SKM-1 treated with dmso at 0.1 percent for 144 hours (cell line): ENCODE measurements around the gene SPECC1.
A peak's percentile ranks its signal among the peaks of the same experiment; 100 is the strongest.

Experiments used
- DNase-seq: peaks from one replicate; lab custom pipeline; 2025; ENCODE audit not compliant: unreplicated experiment; lab: John Stamatoyannopoulos, UW

SPECC1 gene

GRCh38 chr17:20122254-20122879 is 113.2 kb downstream of the SPECC1 start:
- DNase-seq = no peak

DNA sequence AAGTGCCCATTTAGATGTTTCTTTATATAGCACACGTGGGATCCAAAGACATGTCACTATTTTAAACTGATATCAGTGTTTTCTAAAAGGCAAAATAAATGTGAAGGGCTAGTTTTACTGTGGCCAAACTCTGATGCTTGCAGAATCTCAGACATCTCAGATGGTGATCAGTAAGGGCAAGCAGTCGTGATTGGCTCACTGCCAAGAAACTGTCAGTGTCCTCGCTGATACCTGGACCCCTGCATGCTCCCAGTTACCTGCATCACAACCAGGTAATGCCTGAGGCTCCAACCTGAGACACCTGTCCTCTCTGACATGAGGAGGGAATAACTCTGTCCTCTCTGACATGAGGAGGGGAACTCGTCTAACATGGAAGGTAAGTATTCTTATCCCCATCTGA is 114.0 kb downstream of the SPECC1 start:
- no peak for DNase-seq

DNA sequence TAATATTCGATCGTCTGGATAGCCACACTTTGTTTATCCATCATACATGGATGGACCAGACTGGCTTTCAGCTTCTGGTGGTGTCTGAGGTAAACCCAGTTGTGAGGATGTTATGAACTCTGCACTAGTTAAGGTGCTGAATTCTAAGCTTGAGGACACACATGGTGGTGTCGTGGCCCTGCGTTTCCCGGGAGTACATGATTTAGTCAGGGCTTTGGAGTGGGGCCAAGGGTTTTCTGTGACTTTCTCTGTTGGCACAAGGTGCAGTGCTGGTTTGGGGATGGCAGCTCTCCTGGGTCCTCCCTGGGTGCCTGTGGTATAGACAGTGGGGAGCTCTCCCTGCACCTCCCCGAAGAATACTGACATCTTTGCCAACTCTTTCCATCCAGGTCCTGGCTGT is 116.6 kb downstream of the SPECC1 start:
- no peak for DNase-seq

DNA sequence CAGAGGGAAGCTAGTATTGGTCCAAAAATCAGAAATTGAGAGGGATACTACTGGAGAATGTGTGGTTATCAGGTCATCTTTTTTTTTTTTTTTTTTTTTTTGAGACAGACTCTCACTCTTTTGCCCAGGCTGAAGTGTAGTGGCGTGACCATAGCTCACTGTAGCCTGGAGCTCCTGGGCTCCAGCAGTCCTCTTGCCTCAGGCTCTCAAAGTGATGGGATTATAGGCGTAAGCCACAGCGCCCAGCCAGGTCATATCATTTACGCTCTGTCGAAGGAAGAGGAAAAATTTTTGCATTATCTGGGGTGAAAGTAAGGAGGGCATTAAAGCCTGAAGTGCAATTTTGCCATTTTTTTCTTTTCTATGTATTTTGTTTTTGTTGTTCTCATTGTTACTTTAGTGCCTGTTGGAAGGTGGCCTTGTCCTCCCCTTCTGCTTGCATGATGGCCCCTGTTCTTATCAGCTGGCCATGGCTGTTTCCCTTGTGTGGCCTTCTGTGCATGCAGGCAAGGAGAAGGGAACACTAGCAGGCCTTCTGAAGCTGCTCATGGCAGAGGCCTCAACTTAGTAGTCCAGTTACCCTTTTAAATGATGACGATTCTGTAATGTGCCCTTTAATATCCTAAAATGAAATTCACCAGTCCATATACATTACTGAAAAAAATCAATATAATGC is 118.3 kb downstream of the SPECC1 start:
- DNase-seq = no peak

DNA sequence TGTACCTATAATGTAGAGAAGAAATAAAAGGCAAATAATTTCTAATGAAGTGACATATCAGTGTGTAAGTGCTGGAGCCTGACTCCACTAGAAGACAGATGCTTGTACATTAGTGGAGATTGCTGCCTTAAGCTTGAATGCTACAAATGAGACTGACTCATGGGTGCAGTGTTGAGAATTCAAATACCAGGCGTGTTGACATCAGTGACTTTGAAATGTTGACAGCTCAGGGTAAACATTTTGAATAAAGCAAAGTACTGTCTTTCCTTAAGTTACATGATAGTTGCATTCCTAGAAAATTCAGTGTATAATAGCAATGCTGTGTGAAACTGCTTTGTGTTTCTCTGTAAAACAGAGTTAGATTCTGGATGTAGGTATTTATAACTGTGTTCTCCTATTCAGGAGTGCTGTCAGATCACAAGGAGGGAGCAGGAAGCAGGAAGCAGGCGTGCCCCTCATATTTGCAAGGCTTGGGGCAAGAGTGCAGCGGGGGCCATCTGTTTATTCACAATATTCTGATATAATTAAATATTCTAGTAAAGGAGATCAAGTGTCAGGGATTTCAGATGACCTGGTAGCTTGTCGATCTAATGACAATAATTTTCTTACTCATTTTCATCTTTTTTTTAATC is 119.0 kb downstream of the SPECC1 start:
- no peak for DNase-seq

DNA sequence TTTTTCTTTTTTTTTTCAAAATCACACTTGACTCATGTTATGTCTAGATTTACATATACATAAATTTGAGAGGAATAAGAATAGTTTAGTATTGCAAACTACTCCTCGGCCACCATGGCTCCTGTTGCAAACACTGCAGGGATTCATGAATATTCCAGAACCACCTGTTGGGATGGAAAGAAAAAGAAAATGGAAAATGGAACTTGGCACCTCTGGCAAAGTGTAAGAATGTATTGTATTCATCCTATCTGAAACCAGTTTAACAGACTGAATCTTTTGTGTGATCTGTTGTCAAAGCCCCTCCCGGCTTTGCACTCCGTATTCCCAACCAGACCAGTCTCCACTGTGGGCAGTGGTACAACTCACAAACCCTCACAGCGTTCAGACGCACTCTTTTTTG is 124.4 kb downstream of the SPECC1 start:
- DNase-seq = no peak

DNA sequence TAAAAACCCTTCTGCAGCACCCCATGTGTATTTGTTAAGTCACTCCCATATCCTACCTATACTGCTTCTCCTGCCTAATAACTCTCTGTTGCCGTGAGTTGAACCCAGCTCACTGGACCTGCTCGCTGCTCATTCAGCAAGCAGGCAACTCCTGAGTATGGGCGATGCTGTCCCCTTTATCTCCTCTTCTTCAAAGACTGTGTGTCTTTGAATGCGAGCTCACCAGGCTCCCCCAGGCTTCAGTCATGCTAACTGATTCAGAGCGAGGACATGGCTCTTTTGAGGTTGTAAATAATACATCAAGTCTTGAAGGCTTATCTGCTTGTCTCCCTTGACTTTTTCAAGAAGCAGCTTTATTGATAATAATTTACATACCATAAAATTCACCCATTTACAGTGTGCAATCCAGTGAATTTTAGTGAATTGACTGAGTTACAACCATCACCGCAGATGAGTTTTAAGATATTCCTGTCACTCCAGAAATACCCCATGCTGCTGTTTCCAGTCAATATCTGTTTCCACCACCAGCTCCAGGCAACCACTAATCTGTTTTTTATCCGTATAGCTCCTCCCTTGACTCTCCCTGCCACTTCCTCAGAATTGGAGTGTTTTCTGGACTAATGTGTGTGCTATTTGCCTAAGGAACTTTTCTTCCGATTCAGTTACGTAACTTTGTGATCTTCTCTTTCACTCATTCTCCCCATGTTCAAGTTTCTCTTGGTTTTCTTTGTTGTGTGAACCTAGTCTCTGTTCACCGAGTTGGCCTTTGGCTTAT is 132.2 kb downstream of the SPECC1 start:
- DNase-seq = no peak

DNA sequence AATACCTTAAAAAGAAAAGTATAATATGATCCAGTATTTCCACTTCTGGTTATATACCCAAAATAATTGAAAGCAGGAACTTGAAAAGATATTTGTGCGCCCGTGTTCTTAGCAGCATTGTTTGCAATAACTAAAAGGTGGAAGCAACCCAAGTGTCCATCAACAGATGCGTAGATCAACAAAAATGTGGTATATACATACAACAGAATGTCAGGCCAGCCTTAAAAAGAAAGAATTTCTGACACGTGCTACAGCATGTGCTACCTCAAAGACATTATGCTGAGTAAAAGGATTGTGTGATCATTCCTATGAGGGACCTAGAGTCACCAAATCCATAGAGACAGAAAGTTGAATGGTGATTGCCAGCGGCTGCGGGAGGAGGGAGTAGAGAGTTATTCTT is 133.1 kb downstream of the SPECC1 start:
- DNase-seq = no peak

GRCh38 chr17:20143740-20144139 is 134.6 kb downstream of the SPECC1 start:
- DNase-seq = no peak

GRCh38 chr17:20145567-20145966 is 136.4 kb downstream of the SPECC1 start:
- DNase-seq = no peak

DNA sequence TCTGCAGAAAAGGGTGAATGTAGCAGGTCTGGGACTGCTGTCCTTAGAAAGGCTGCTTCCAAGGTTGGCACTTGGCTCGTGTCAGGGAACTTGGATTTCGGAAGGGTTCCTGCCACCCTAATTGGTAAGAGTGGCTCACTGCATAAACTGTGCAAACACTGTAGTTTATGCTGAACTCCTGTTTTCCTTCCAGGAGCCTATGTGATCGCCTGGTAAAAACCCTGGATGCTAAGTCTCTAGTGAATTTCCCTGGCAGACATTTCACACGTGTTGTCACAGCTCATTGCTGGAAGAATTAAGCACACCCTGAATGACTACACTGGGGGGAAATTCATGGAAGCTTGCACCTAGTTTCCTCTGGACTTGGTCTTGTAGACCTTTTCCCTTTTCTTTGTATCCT is 140.1 kb downstream of the SPECC1 start:
- no peak for DNase-seq

DNA sequence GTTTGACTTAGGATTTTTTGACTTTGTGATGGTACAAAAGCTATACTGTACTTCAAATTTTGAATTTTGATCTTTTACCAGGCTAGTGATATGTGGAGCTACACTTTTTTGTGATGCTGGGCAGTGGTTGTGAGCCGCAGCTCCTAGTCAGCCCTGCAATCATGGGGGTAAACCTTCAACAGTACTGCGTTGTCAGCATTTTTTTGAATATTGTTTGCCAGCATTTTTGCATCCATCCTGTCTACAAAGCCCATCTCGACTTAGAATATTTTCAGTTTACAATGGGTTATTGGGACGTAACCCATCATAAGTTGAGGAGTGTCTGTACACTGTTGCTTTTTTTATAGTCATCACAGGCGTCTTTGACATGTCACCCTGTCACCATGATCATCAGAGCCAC is 142.0 kb downstream of the SPECC1 start:
- DNase-seq = no peak

GRCh38 chr17:20153231-20153630 is 144.1 kb downstream of the SPECC1 start:
- no peak for DNase-seq

- DNase-seq = no peak
These were observed 145.3 kb downstream of the SPECC1 start for GRCh38 chr17:20154286-20155000.

- peak; percentile 75 for DNase-seq
These were observed 146.4 kb downstream of the SPECC1 start for GRCh38 chr17:20155258-20156195.

DNA sequence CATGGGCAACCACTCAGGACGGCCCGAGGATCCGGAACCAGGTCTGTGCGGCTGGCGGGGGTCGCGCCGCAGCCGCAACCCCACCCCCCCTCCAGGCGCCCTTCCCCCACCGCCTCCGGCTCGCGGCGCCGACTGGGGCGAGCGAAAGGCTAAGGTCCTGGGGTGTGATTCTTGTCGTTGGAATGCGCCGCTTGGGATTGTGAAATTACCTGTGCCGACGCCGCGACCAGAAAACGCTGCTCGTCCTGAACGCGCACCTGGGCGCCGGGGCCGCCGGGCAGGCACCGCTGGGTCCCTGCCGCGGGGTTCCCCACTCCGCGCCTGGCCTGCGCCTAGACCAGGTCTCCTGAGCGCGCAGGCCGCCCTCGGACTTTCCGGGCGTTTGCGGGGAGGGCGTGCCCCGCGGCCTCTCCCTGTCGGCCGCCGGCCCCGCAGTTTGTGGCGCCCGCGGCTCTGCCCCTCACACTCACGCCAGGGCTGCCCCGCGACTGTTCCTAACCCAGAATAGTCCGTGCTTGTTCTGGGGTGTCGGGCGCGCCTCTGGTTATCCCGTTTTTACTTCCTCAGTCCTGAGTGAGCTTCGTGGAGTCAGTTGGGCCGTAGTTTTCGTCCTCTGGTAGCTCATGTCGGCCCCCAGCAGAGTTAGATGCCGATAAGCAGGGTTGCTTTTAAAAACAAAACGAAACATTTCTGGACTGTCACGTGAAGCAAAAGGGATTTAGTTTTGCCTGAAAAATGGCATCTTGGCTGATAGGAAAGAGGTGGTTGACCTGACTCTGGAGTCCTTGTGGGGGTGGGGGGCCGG is 147.2 kb downstream of the SPECC1 start:
- DNase-seq = no peak

- no peak for DNase-seq
These were observed 147.8 kb downstream of the SPECC1 start for GRCh38 chr17:20157001-20157310.

DNA sequence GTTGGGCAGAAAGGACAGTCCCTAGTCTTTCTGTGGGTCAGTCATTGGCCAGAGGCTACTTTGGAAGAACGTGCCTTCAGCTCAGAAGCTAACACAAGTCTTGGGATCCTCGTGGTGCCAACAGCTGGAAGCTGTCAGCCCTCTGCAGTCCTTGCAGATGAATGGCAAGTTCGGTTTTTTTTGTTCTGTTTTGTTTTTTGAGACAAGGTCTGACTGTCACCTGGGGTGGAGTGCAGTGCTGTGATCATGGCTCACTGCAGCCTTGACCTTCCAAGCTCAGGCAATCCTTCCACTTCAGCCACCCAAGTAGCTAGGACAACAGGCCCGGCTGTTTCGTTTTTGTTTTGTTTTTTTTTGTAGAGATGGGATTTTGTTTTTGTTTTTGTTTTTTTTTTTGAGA is 149.4 kb downstream of the SPECC1 start:
- no peak for DNase-seq

DNA sequence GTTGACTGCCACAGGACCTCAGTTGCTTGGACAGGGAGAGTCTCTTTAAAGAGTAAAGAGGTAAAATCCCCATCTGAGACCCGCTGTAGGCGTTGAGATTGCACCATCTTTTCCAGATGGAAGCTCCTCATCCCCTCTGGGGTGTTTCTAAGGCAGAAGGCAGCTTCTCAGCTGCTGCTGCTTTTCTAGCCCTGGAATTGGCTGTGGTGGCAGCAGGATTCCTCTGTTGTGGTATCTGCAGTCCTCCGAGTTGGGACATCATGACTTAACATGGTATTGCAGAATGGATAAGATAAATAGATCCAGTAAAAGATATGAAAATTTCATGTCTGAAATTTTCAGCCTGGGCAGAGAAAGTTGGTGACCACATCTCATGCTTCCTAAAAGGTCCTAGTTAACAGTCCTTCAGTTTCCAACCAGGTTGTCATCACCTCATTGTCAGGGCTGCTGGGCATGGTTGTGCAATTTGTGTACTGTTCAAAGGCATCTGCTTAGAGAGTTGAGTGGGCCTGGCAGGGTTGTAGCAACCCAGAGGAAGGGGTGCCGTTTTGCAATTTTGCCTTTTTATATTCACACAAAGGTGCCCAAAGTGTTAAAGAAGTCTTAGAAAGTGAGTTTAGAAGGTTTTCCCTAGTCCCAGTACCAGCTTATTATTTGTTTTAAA is 150.4 kb downstream of the SPECC1 start:
- DNase-seq = no peak
